ENCODE measurements around the gene CA14. TPM values are rescaled to one million over a fixed set of nuclear protein-coding genes. Genes with fewer than 3 reads are reported as not detected.

Gene CA14
- total and polyA plus RNA-seq, 9 of the 15 experiments (the other 6 are each of a cell fraction or from before 2014, with no cell fraction given) = 0.13 to 0.57 (median 0.26) TPM; not detected in 1

GRCh38 chr1:150268705-150269403, 11.3 kb downstream of the CA14 start, which contains the start of gene APH1A (continued):
- TF ChIP-seq PCBP2 (IDR thresholded peaks at IDR 0.05; ENCODE audit: low read depth, low read length, poor library complexity, severe bottlenecking) (no peak), SMARCC2 (IDR thresholded peaks at IDR 0.05; ENCODE audit: low read depth) (0 out of 2 replicates have a peak, but pooled peaks have one; percentile 24), JUN (IDR thresholded peaks at IDR 0.05; ENCODE audit: borderline replicate concordance, low read depth, low read length) (peak; percentile 38; the same call in 1 of the 2 replicates), JUN (CRISPR knock-in tag; IDR thresholded peaks at IDR 0.05; ENCODE audit: borderline replicate concordance) (no peak), ZBTB12 (CRISPR knock-in tag; IDR thresholded peaks at IDR 0.05) (peak; percentile 79), SIX5 (IDR thresholded peaks at IDR 0.05; ENCODE audit: borderline replicate concordance in 1 of 2, insufficient read depth in 1 of 2, low read depth in 1 of 2, low read length in 2 of 2) (peak; percentile 73; a peak in 3 of 4 replicates), ZNF644 (tag; IDR thresholded peaks at IDR 0.05; ENCODE audit: low read depth) (peak; percentile 59; the same call in 1 of the 2 replicates), FOXP1 (CRISPR knock-in tag; IDR thresholded peaks at IDR 0.05) (no peak), NFIC (IDR thresholded peaks at IDR 0.05) (no peak), C11orf30 (IDR thresholded peaks at IDR 0.05; ENCODE audit: low read depth) (peak; percentile 73), PHF8 (IDR thresholded peaks at IDR 0.05; ENCODE audit: borderline replicate concordance, low read length) (peak; percentile 65), ZNF589 (CRISPR knock-in tag; IDR thresholded peaks at IDR 0.05; ENCODE audit: low read depth) (no peak), ESRRA (IDR thresholded peaks at IDR 0.05; ENCODE audit: borderline replicate concordance, low read depth) (peak; percentile 61; the same call in 1 of the 2 replicates), TFAP4 (CRISPR knock-in tag; IDR thresholded peaks at IDR 0.05; ENCODE audit: borderline replicate concordance) (peak; percentile 88), ETV1 (tag; conservative IDR thresholded peaks at IDR 0.05; ENCODE audit: low read depth) (peak; percentile 71), EP400 (IDR thresholded peaks at IDR 0.05) (peak; percentile 83), SUPT5H (IDR thresholded peaks at IDR 0.05) (peak; percentile 63; the same call in 1 of the 2 replicates)

Measured in K562 (cell line).